ENCODE results near the gene WAPL. TPM values are rescaled to one million over a fixed set of nuclear protein-coding genes. Genes with fewer than 3 reads are reported as not detected.

WAPL gene
- total RNA-seq, 1 donor from 2014 or later = 34.2 TPM

- no peak for DNase-seq (ENCODE audit: low spot score)
Observed at GRCh38 chr10:86413046-86413728, 108.4 kb downstream of the WAPL start.

- no peak for DNase-seq (ENCODE audit: low spot score)
Observed at GRCh38 chr10:86411852-86412560, 109.6 kb downstream of the WAPL start.

- DNase-seq (ENCODE audit: low spot score) = no peak
Observed at GRCh38 chr10:86411281-86411841, 110.2 kb downstream of the WAPL start.

GRCh38 chr10:86410542-86411124, 111.0 kb downstream of the WAPL start:
- no peak for DNase-seq (ENCODE audit: low spot score)

GRCh38 chr10:86409183-86409582, 112.4 kb downstream of the WAPL start:
- no peak for DNase-seq (ENCODE audit: low spot score)

GRCh38 chr10:86403183-86403797, 118.3 kb downstream of the WAPL start:
- DNase-seq (ENCODE audit: low spot score) = no peak

GRCh38 chr10:86402283-86402941, 119.2 kb downstream of the WAPL start:
- DNase-seq (ENCODE audit: low spot score) = no peak

GRCh38 chr10:86401588-86402282, 119.9 kb downstream of the WAPL start:
- DNase-seq (ENCODE audit: low spot score) = no peak

- DNase-seq (ENCODE audit: low spot score) = no peak
Observed at GRCh38 chr10:86400705-86401587, 120.6 kb downstream of the WAPL start.

- DNase-seq (ENCODE audit: low spot score) = peak; percentile 97
Observed at GRCh38 chr10:86399879-86400704, 121.5 kb downstream of the WAPL start.

GRCh38 chr10:86399514-86399878, 122.1 kb downstream of the WAPL start:
- no peak for DNase-seq (ENCODE audit: low spot score)

GRCh38 chr10:86397120-86397519, 124.5 kb downstream of the WAPL start:
- no peak for DNase-seq (ENCODE audit: low spot score)

GRCh38 chr10:86393862-86394455, 127.6 kb downstream of the WAPL start:
- no peak for DNase-seq (ENCODE audit: low spot score)

- DNase-seq (ENCODE audit: low spot score) = no peak
Observed at GRCh38 chr10:86393362-86393761, 128.2 kb downstream of the WAPL start.

GRCh38 chr10:86392723-86393094, 128.9 kb downstream of the WAPL start:
- no peak for DNase-seq (ENCODE audit: low spot score)

- DNase-seq (ENCODE audit: low spot score) = no peak
Observed at GRCh38 chr10:86391986-86392722, 129.4 kb downstream of the WAPL start.

- no peak for DNase-seq (ENCODE audit: low spot score)
Observed at GRCh38 chr10:86391236-86391840, 130.3 kb downstream of the WAPL start.
